ENCODE measurements around the gene BHLHE23. TPM values are rescaled to one million over a fixed set of nuclear protein-coding genes. Genes with fewer than 3 reads are reported as not detected.
A peak's percentile ranks its signal among the peaks of the same experiment; 100 is the strongest.

Gene BHLHE23
- total RNA-seq, 1 donor from 2014 or later = not detected

DNA sequence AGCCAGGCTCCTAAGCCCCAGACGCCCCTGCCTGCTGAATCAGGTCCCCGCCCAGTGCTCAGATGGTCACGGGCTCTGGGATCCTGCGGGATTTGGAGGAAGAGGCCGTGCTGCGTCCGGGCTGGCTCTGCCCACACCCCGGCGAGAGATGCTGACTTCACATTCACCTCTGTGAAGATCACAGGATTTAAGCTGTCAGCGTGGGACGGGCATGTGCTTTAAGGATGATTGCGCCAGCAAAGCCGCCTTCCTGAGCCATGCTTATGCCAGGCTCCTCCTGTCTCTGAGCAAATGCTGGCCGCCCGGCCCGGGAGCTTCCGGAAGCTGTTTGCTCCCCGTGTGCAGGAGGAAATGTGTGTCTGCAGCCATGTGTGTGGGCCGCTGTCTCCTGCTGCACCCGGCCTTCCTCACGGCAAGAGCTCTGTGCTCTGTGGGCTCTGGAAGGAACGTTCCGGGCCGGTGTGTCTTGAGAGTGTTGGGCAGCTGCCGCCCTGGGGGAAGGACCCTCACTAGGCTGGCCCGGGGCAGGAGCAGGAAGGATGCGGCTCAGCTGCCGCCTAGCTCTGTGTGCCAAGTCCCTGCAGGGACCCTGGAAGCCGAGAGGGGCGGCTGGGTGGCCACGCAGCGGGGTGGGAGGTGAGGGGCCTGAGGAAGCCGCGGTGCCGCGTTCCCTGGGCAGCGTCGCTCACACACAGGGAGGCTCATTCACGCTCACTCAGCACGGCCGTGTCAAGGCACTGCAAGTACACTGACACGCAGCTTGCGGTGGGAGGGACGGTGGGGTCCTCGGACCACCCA is 19.0 kb upstream of the BHLHE23 start:
- DNase-seq (ENCODE audit: low read depth) = no peak

DNA sequence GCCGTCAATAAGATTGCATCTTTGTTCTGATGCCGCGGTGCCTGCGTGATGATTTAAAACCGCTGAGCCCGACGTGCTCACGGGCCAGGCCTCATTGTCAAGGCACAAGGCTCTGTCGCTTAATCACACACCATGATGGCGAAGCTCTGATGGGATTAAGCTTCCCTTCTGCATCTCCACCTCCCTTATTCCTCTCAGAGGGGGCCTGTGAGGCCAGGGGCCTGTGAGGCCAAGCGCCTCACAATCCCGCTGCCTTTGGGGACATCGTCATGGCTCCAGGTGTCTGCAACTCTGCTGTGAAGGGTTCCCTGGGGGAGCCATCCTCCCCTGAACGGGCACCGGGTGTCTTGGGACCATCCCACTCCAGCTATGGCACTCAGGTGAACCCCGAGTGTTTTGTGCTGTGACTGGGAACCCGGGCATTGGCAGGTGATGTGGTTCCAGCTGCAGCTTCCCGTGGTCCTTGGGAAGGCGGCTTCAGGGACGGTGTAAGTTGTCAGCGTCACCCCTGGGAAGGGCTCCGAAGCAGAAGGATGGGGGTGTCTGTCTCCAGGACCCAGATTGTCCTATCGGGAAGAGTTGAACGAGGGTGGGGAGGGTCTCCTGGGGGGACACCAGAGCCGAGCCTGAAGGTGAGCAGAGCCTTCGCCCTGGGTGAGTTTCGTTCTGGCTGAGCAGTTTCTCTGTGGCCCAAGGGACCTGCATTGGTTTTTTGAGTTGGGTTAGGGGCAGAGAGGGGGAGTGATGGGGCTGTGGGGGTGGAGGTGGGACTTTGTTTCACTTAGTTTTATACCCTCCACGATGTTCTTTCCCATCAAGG is 18.0 kb upstream of the BHLHE23 start:
- no peak for DNase-seq (ENCODE audit: low read depth)

DNA sequence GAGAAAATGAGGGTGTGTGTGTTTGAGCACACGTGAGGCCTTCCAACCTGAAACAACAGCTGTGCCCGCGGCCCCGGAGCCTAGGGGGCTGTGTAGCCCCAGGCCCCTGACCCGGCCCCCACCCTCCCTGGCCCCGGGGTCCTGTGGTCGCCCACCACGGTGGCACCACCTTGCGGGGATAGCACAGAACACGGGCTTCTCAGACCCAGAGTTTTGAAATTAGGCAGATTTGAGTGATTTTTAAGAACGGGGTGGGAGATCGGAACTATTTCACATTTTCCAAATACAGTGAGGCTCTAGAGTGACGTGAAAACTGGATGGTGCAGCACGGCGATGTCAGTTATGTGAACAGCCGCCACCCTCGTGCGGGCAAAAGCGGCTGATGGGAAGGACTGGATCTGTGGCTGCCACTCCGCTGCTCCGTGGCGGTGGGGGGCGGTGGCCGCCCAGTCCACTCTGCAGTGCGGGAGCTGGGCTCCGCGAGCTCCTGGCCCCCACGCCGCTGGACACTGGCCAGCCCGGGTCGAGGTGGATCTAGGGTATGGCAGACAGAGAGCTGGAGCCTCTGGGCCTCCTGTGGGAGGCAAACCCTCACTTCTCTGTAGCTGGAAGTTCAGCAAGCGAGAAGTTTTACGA is 17.3 kb upstream of the BHLHE23 start:
- no peak for DNase-seq (ENCODE audit: low read depth)

DNA sequence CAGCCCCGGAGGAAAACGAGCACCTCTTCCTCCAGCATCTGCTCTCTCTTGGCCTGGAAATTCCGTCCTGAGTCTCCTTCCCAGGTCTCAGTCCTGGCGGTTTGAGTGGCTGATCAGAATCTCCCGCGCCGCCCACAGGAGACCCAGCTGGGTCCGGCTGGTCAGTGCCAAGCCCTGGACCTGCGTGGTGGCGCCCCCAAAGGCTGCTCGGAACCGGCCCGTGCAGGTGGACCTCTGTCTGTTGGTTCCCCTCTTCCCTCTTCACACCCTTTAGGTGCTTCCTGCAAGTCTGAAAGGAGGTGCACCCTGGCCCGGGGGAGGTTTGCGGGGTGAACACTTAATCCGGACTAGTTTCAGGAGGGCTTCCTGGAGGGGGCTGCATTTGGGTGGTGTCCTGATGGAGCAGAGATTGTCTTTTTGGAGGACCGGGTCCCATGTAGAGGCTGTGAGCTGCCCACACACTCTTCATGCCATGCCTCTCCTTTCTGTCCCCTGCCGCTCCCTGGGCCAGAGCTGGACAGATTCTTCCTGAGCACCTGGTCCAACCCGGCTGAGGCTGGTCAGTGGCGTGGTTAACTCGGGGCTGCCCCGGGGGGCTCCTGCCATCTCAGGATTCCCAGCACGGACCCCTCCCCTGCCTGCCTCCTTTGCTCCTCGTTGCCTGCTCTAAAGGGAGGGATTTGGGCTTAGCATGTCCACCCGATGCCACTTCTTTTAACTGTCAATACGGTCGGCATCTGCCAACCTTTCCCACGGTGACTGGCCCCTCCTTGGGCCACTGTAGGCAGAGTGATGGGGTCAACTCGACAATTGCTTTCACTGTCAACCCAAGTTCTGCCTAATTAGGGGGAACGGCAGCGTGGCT is 16.5 kb upstream of the BHLHE23 start:
- no peak for DNase-seq (ENCODE audit: low read depth)

DNA sequence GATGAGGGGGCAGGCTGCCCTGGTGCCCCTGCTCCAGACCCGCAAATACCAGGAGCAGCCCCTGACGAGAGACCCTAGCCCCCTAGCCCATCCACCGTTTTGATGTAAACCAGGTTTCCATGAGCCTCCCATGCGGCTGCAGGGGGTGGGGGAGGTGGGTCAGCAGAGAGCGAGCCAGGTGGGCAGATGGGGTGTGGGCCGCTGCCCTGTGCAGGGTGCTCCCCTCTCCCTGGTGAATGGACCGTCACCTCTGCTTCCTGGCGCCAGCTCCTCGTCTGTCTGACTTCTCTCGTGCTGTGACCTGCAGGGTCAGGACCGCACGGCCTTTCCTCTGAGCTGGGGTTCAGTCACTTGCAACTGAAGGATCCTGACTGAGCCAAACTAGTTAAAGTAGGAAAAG is 15.7 kb upstream of the BHLHE23 start:
- DNase-seq (ENCODE audit: low read depth) = no peak

DNA sequence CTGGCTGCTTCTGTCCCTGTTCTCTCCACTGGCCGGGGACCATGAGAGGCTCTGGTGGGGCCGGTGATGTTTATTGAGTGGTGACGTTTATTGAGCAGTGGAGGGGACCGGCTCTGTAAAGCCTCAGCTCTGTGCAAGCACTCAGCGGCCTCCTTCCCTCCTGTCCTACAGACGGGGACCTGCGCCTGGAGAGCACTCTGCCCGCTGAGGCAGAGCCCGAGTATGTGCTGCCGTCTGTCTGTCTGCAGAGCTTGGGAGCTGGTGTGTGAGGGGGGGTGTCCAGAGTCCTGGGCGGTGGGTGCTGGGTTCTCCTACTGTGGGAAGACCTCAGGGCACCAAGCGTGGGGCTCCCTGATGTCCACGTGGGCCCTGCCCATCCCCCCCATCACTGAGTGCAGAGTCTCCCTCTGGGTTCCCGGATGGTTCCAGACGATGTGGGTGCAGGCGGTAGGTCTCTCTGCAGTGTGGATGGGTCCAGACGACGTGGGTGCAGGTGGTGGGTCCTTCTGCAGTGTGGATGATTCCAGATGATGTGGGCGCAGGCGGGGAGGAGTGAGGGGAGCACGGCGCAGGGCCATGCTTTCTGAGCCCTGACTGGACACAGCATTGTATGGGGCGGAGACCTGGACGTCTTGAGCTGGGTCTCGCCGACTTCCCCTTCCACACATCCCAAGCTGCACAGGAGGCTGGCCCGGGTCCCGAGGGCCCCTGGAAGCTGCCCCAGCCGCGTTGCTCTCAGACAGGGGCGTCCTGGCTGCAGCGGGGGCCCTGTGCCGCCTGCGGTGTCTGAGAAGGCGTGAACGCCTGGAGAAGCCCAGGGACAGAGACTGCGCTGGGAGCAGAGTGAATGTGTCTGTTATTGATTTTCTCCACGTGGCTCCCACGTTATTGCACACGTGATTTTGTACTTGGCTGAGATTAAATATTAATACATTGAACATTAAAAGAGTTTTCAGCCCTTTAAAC is 14.9 kb upstream of the BHLHE23 start:
- no peak for DNase-seq (ENCODE audit: low read depth)

DNA sequence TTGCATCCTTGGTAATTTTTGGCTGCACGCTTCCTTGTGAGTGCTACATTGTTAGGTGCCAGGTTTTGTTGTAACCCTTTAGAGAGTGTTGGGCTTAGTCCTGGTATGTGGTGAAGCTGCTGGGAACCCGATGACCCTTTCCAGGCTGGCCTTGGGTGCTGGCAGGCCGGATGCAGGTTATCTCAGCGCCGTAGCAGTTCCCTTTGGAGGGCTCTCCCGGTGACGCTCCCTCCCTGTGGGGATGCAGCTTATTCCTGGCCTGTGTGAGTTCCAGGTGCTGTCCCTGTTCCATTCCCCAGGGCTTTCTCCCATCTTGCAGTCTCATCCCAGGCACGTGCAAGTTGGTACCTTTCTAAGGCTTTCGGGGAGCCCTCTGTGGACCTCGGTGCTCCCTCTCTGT is 13.9 kb upstream of the BHLHE23 start:
- no peak for DNase-seq (ENCODE audit: low read depth)

DNA sequence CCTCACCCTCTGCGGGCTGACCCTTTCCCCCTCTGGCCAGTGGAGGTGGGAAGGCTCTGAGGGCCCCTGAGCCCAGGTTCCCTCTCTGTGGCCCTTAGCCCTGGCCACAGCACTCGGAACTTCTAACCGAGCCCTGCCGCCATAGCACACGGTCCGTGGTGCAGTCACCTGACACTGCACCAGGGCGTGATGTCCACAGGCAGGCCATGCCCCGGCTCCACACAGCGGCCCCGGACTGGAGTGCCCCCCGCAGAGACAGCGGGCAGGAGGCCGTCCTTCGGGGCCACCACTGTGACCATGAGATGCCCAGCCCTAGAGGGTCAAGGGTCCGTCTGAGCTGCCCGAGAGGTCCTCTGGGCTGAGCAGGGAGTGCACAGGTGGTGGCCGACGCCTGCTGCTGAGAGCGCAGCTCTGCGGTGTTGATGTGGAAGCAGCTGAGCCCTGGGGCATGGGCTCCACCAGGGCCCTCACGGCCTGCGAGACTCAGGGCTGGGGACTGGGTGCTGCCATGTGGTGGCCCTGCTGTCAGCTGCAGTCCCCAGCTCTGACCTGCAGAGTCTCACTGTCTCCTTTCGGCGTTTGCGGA is 11.2 kb upstream of the BHLHE23 start:
- no peak for DNase-seq (ENCODE audit: low read depth)

DNA sequence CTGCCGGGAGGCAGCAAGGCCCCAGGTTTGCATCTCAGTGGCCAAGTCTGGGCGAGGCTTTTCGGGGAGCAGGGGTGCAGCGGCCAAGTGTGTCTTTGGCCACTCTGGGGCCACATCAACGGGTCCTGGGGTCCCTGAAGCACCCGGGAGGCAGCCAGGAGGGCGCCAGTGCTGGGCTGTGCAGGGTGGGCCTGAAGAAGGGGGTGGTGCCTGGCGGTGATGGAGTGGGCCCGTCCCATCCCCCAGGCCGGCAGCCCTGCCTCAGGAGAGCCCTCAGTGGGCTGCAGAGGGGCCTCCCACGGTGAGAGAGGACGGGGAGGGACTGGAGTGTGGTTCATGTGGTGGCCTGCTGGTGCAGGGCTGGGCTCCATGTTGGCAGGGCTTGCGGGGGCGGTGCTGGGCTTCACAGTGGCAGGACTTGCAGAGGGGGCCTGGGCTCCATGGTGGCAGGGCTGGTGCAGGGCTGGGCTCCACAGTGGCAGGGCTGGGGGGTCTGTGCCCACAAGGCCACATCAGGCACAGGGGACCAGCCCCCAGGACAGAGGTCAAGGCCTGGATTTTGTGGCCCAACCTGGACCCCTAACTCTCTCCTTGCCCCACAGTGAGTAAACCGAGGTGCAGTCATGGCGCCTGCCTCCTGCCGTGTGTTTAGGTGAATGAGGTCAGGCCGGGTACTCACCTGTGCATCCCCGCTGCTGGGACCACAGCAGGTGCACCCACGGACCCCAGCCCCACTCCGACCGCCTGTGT is 10.5 kb upstream of the BHLHE23 start:
- DNase-seq (ENCODE audit: low read depth) = no peak

DNA sequence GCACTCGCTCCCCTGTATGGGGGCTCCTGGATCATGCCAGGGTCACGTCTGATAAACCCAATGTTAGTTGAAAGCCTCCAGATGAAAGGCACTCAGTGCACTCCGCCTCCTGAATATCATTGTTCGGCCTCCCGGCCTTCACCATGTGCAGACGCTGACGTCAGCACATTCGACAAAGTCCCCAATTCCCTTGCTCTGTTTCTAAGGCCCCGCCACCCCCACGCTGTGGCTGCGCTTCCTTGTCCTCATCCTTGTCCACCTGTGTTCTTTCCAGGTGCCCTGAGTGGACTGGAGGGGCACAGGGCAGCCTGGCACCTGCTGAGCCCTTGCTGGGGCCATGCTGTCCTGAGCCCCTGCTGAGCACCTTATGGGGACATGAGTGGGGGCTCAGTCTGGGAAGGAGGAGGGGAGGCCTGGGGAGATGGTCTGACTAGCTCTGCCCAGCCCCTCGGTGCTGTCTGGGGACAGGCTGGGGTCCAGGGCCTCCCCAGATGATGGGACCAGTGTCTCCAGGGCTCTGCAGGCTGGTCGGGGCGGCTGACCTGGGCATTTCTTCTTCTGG is 9.8 kb upstream of the BHLHE23 start:
- DNase-seq (ENCODE audit: low read depth) = no peak

DNA sequence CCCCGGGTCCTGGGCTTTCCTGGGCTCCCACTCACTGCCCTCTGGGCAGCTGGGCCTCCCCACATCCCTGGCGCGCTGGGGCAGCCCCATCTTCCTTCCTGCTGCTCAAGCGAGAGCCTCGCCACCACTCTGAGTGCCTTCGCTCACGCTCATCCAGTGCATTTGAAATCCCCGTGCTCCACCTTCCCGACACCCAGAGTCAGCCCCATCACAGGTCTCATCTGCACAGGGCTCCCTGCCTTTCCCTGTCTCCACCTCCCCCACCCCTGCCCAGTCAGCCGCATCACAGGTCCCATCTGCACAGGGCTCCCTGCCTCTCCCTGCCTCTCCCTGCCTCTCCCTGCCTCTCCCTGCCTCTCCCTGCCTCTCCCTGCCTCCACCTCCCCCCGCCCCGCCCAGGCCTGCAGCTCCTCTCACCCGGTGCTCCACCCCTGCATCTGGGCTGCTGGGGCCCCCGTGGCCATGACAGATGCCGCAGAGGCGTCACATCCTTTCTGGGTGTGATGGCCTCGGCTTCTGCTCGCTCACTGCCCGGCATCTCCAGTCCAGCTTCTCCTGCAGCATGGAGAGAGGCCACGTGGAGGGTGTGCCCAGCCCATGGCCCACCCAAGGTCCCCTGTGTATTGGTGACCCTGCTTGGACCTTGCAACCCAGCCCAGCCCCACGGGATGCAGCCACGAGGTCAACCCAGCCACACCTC is 9.0 kb upstream of the BHLHE23 start:
- DNase-seq (ENCODE audit: low read depth) = no peak

DNA sequence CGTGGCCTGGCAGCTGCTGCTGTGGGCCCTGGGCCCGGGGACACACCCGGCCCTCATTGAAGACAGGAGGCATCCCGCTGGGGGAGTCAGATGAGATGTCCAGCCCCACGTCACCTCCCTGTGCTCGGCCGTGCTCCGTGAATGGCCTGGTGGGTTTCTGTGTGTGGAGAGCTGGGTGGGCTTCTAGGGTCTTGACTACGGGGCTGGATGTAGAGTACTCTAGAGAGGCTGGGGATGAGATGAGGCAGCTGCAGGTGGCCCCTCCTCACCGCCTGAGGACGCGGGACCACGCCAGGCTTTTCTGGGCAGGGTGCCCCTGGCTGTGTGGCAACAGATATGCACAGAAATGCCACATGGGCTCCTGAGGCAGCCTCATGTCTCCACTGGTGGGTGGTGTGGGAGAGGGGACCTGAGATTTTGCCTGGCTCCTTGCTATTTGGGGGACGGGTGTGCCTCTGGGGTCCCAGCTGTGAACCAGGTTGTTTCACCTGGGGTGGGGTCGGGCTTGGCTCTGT is 8.4 kb upstream of the BHLHE23 start:
- no peak for DNase-seq (ENCODE audit: low read depth)

DNA sequence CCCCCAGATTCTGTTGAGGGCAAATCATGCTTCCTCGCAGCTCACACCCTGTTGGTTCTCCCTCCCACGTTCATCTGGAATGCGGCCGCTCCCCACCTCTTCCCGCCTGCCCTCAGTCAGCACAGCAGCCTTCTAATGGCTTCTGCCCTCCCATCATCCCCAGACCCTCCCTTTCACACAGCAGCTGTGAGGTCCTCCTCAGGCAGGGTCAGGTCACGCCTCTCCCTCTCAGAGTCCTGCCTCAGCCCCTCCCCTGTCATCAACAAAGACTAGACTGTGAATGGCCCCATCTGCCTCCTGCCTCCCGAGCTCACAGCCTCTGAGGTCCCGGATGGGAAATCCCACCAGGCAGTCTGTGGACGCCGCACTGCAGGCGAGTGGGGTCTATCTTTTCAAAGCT is 7.9 kb upstream of the BHLHE23 start:
- no peak for DNase-seq (ENCODE audit: low read depth)

DNA sequence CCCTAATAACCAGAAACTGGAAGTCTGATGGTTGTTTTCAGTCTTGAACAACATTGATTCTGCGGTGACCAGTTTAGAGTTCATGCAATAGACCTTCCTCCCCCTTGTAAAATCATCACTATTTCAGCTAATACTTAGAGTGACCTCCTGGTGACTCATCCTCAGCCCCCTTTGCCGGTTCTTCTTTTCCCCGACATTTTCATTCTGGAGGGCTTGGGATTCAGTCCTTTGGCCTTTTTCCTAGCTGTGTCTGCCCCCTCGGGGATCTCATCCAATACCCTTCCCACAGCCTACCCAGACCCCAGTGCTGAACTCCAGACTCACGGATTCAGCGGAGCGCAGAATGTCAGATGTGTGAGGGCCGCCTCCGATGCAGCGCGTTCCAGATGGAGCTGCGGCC is 7.5 kb upstream of the BHLHE23 start:
- DNase-seq (ENCODE audit: low read depth) = no peak

DNA sequence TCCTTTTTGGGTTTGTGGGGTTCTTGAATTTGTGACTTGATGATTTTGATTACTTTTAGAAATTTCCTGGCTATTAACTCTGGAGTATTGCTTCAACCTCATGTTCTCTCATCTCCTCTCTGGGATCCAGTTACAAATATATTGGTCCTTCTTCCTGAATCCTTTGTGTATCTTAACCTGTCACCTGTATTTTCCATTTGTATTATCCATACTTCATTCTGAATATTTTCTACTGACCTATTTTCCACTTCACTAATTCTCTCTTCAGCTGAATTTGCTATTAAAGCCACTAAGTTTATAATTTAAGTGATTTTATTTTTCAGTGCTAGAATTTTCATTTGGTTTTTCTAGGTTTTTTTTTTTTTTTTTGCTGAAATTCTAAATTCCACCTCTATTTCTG is 6.4 kb upstream of the BHLHE23 start:
- DNase-seq (ENCODE audit: low read depth) = no peak

DNA sequence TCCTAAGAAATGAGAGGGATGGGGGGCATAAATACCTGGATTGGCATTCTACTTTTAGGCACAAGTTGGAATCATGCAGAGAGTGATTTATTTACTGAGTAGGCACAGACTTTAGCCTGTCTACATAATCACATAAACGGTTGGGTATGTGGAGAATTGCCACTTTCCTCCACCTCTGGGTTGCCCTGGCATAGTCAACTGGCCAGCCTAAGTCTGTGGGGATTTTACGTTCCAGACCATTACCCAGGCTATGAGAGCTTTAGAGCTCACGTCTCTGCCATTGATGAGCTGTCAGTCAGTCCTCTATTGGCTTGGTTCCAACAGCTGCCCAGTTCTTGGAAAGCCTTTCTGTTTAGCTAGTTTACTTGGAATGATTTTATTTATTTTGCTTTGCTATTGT is 5.0 kb upstream of the BHLHE23 start:
- DNase-seq (ENCODE audit: low read depth) = peak; percentile 94

DNA sequence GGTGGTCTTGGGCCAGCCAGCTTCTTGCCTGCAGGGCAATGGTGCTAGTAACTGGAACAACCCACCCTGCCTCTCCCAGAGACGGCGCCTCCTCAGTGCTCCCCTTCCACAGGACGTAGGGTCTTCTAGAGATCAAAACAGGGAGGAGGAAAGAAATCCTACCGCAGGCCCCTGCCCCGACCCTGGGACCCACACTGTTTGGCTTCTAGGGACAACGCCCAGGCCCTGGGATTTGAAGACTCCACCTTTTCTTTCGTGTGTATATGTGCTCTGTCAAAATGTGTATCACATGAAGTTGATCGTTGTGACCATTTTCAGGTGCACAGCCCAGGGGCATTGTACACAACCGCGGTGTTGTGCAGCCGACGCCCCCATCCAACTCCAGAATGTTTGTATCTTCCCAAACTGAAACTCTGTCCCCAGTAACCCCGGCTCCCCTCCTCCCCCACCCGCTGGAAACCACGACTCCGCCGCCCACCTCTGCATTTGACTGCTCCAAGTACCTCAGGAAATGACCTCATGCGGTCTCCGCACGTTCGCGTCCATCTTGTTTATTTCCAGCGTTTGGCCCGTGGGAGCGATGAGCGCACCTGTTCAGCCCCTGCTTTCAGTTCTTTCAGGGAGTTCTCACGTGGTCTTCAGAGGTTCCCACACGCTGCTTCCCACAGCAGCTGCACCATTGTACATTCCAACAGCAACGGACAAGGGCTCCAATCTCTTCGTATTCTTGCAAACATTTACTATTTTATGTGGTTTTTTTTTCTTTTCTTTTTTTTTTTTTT is 3.4 kb upstream of the BHLHE23 start:
- DNase-seq (ENCODE audit: low read depth) = no peak

Measured in renal cortical epithelial cell (primary cell).